K562 (cell line): ENCODE results near the gene FAM227A. TPM values are rescaled to one million over a fixed set of nuclear protein-coding genes. Genes with fewer than 3 reads are reported as not detected.

Experiments
- ATAC-seq: fragments of 200-7000 bp; cut with Tn5 transposase; 3 replicates; pipeline ENCODE4 v1.9.1; 2020; ENCODE audit warnings: moderate library complexity
- BruUV-seq: library from RNA; stranded (reverse); fragments of 400-500 nt; replicated peaks from 2 replicates; lab custom pipeline; 2021; lab: Mats Ljungman, UMichigan
- CTCF ChIA-PET: fragments of 300-600 bp; formaldehyde crosslinking; extraction: SDS; loops from one replicate; lab custom pipeline; 2021; ENCODE audit warnings: low intra/inter-chr PET ratio; lab: Yijun Ruan, JAX
- POLR2A ChIA-PET: fragments of 300-600, 350-650 bp; sonication (Branson Sonifier 250); formaldehyde crosslinking; extraction: SDS; loops from one replicate; lab custom pipeline; 2021; ENCODE audit warnings: antibody characterized with exemption, inconsistent platforms; lab: Yijun Ruan, JAX
- DNase-seq, 4 experiments: peaks; one replicate each; pipeline versions ENCODE4 v3.0.0 to v3.0.0-alpha.2; 2011 to 2018; ENCODE audit warnings: low spot score in 3 of 4, mixed read lengths in 3 of 4; ENCODE audit errors: extremely low read depth in 1 of 4
- FAIRE-seq: peaks from 2 replicates; lab custom pipeline; 2011; peaks lifted over from hg19 to GRCh38; lab: Jason Lieb, UNC
- H2AFZ ChIP-seq: 2 replicates; pipeline ENCODE4 v1.6.0; 2011; ENCODE audit warnings: low read depth, low read length, control low read depth, inconsistent platforms
- H3K27ac ChIP-seq: fragments of 200-600 bp; 3 replicates; pipeline ENCODE4 v1.8.0; 2011; ENCODE audit warnings: low read depth, mild to moderate bottlenecking, control low read depth, inconsistent platforms, low read length, moderate library complexity, mixed read lengths; ENCODE audit errors: extremely low read depth
- H3K27me3 ChIP-seq, 2 experiments: fragments of 300-600 bp in 1 of 2; 2 replicates in 1 of 2; 3 replicates in 1 of 2; pipeline versions ENCODE4 v1.6.0 to v1.8.0; 2011; ENCODE audit warnings: inconsistent platforms in 2 of 2, low read length in 2 of 2, mild to moderate bottlenecking in 1 of 2, mixed read lengths in 1 of 2, moderate library complexity in 1 of 2; ENCODE audit not compliant: control insufficient read depth in 2 of 2, insufficient read depth in 2 of 2
- H3K36me3 ChIP-seq: fragments of 300-600 bp; 3 replicates; pipeline ENCODE4 v1.8.0; 2011; ENCODE audit warnings: mild to moderate bottlenecking, low read length, inconsistent platforms; ENCODE audit not compliant: control insufficient read depth, insufficient read depth
- H3K4me1 ChIP-seq, 2 experiments: fragments of 200-600 bp in 1 of 2; replicated peaks in 1 of 2; 2 replicates in 1 of 2; 3 replicates in 1 of 2; pipeline versions ENCODE4 v1.5.1 to v1.8.0; 2011; ENCODE audit warnings: inconsistent platforms in 2 of 2, low read length in 2 of 2, mild to moderate bottlenecking in 1 of 2, mixed read lengths in 1 of 2, moderate library complexity in 1 of 2; ENCODE audit not compliant: control insufficient read depth in 2 of 2, insufficient read depth in 2 of 2
- H3K4me2 ChIP-seq: 2 replicates; pipeline ENCODE4 v1.6.1; 2011; ENCODE audit warnings: low read length, control low read depth, inconsistent platforms, mixed read lengths; ENCODE audit not compliant: insufficient read depth
- H3K4me3 ChIP-seq: fragments of 200-600 bp; sonication (generic), shearing (Covaris generic); 2 replicates; pipeline ENCODE4 v1.5.1; 2016; ENCODE audit warnings: control low read depth, inconsistent platforms
- H3K79me2 ChIP-seq: fragments of 200-600 bp; 3 replicates; pipeline ENCODE4 v1.8.0; 2011; ENCODE audit warnings: low read length, inconsistent platforms; ENCODE audit not compliant: control insufficient read depth, insufficient read depth
- H3K9ac ChIP-seq, 2 experiments: 2 replicates each; pipeline versions ENCODE4 v1.6.0 to v1.6.1; 2011; ENCODE audit warnings: low read depth in 2 of 2, low read length in 2 of 2, control low read depth in 1 of 2, inconsistent platforms in 1 of 2, mild to moderate bottlenecking in 1 of 2, mixed read lengths in 1 of 2; ENCODE audit not compliant: insufficient read depth in 1 of 2
- H3K9me1 ChIP-seq: one replicate; pipeline ENCODE4 v1.6.0; 2011; ENCODE audit warnings: inconsistent platforms, mild to moderate bottlenecking, low read length, moderate library complexity; ENCODE audit not compliant: control insufficient read depth, insufficient read depth
- H3K9me3 ChIP-seq: replicated peaks from 2 replicates; pipeline ENCODE4 v1.5.1; 2011; ENCODE audit warnings: low read depth, low read length, inconsistent platforms; ENCODE audit not compliant: control insufficient read depth, insufficient read depth
- H4K20me1 ChIP-seq: replicated peaks from 2 replicates; pipeline ENCODE4 v1.6.1; 2011; ENCODE audit warnings: low read length, inconsistent platforms, mixed read lengths; ENCODE audit not compliant: control insufficient read depth, insufficient read depth
- CEBPB ChIP-seq: fragments of 450-650 bp; IDR thresholded peaks from 2 replicates; pipeline ENCODE4 v1.6.1; 2016; ENCODE audit warnings: missing genetic modification characterization, missing compliant biosample characterization
- CTCF ChIP-seq, 3 experiments: IDR thresholded peaks in 2 of 3; conservative IDR thresholded peaks in 1 of 3; 2 replicates each; pipeline ENCODE4 v1.5.1; 2011 to 2012; ENCODE audit warnings: low read length in 3 of 3, mild to moderate bottlenecking in 3 of 3, control low read depth in 2 of 3, improper control_type of control experiment in 1 of 3, inconsistent platforms in 1 of 3, low read depth in 1 of 3, mixed read lengths in 1 of 3, moderate library complexity in 1 of 3; ENCODE audit not compliant: insufficient read depth in 2 of 3
- JUN ChIP-seq, 2 experiments: sonication (generic) in 1 of 2; formaldehyde crosslinking in 1 of 2; IDR thresholded peaks; 2 replicates each; pipeline versions ENCODE4 v1.6.1 to v1.8.0; 2012 to 2022; ENCODE audit warnings: borderline replicate concordance in 2 of 2, mild to moderate bottlenecking in 2 of 2, improper control_type of control experiment in 1 of 2, low read depth in 1 of 2, low read length in 1 of 2, missing genetic modification reagents in 1 of 2
- MCM2 ChIP-seq: fragments of 450-650 bp; IDR thresholded peaks from 2 replicates; pipeline ENCODE4 v1.6.1; 2017; ENCODE audit warnings: low read depth, mild to moderate bottlenecking
- TEAD4 ChIP-seq, 2 experiments: sonication (generic) in 1 of 2; formaldehyde crosslinking in 1 of 2; IDR thresholded peaks; 2 replicates each; pipeline versions ENCODE4 v1.6.1 to v1.8.0; 2012 to 2022; ENCODE audit warnings: borderline replicate concordance in 1 of 2, inconsistent platforms in 1 of 2, low read length in 1 of 2, mild to moderate bottlenecking in 1 of 2, missing genetic modification reagents in 1 of 2
- WGBS: fragments of 100-300 bp; shearing (Covaris generic); methylation state at CpG from one replicate; pipeline ENCODE4 v1.1.6; 2016; ENCODE audit warnings: low coverage, mixed read lengths; ENCODE audit not compliant: insufficient coverage; ENCODE audit errors: missing lambda C conversion rate; 5-methylcytosine and 5-hydroxymethylcytosine counted together
- in situ Hi-C: fragments of 300-500 bp; cut with MboI; formaldehyde crosslinking; loops from 4 replicates; pipeline ENCODE4 v1.15.0; 2018; ENCODE audit warnings: inconsistent platforms, mixed read lengths
- intact Hi-C: fragments of 100-400 bp; cut with micrococcal nuclease; formaldehyde crosslinking; loops from 2 replicates; pipeline ENCODE4 v1.14.2; 2022
- polyA plus RNA-seq, 8 experiments: library from polyadenylated mRNA; depleted of rRNA in 4 of 8; stranded (reverse) in 5 of 8; unstranded in 3 of 8; fragments of >200 nt; fragmentation: Nextera tagmentation in 2 of 8; fragmentation: Illumina TruSeq in 1 of 8; extraction: Ambion mirVana in 2 of 8; extraction: Trizol in 1 of 8; gene quantifications; 2 replicates each; pipeline versions ENCODE4 v1.2.1 to v1.2.3, GENCODE V29; 2011 to 2014; ENCODE audit warnings: inconsistent platforms in 1 of 8, missing spikeins in 1 of 8
- total RNA-seq, 7 experiments: library from RNA; depleted of rRNA in 6 of 7; stranded (reverse); fragments of >200 nt in 6 of 7; fragmentation: Illumina TruSeq in 2 of 7; extraction: Trizol in 2 of 7; gene quantifications; 2 replicates each; pipeline versions ENCODE4 v1.2.1 to v1.2.3, GENCODE V29; 2011 to 2021; ENCODE audit warnings: low replicate concordance in 1 of 7

Gene FAM227A
- total and polyA plus RNA-seq, 9 of the 15 experiments (the other 6 are each of a cell fraction or from before 2014, with no cell fraction given): 0.10 to 2.2 (median 0.83) TPM

- in situ Hi-C loops: no loop called here
- no TSS peak for BruUV-seq
- H3K4me3 ChIP-seq: no peak overlapping the region
- WGBS: 44% methylated on average over 5 of the region's 5 CpGs
- H2AFZ ChIP-seq: no peak overlapping the region
- no peaks in the 10 kb centered on the region for H3K79me2 ChIP-seq
- TF ChIP-seq JUN (IDR thresholded peaks at IDR 0.05; ENCODE audit: borderline replicate concordance, low read depth, low read length): no peak
- no peak for TF ChIP-seq JUN (CRISPR knock-in tag; IDR thresholded peaks at IDR 0.05; ENCODE audit: borderline replicate concordance)
- TF ChIP-seq CEBPB (tag): peak; percentile 53
- no peak for TF ChIP-seq MCM2
- TF ChIP-seq TEAD4 (IDR thresholded peaks at IDR 0.05; ENCODE audit: low read length): no peak
- TF ChIP-seq TEAD4 (CRISPR knock-in tag; IDR thresholded peaks at IDR 0.05; ENCODE audit: borderline replicate concordance): no peak
- TF ChIP-seq CTCF (IDR thresholded peaks at IDR 0.05 in 2 of 3, conservative IDR thresholded peaks at IDR 0.05 in 1 of 3; ENCODE audit: insufficient read depth in 2 of 3, low read depth in 1 of 3, low read length in 3 of 3): 0 out of 6 replicates have a peak, but pooled peaks of 1 of the 3 experiments have one; percentile 3
- no peak overlapping the region for H3K27ac ChIP-seq
- FAIRE-seq (no peak), DNase-seq (no peak), ATAC-seq (peak; percentile 61; the same call in 2 of the 3 replicates)
- no peaks in the 10 kb centered on the region for H3K9me1 ChIP-seq
- H3K4me1 ChIP-seq: no peaks in the 10 kb centered on the region; a peak in 2 of 5 replicates
- no peaks in the 10 kb centered on the region for H3K27me3 ChIP-seq
- ChIA-PET CTCF (no interaction called here), POLR2A (no interaction called here)
- H3K9ac ChIP-seq: no peak overlapping the region
- H3K4me2 ChIP-seq: no peak overlapping the region
- no peaks in the 10 kb centered on the region for H3K36me3 ChIP-seq
- intact Hi-C loops: no loop called here
- no peaks in the 10 kb centered on the region for H3K9me3 ChIP-seq
- H4K20me1 ChIP-seq: no peaks in the 10 kb centered on the region
Observed at GRCh38 chr22:38628444-38628843, 27.7 kb downstream of the FAM227A start.
